ENCODE data around the gene WDR83.

WDR83 gene

GRCh38 chr19:12705169-12705568, 38.6 kb downstream of the WDR83 start:
- TF ChIP-seq, protein P1, sequence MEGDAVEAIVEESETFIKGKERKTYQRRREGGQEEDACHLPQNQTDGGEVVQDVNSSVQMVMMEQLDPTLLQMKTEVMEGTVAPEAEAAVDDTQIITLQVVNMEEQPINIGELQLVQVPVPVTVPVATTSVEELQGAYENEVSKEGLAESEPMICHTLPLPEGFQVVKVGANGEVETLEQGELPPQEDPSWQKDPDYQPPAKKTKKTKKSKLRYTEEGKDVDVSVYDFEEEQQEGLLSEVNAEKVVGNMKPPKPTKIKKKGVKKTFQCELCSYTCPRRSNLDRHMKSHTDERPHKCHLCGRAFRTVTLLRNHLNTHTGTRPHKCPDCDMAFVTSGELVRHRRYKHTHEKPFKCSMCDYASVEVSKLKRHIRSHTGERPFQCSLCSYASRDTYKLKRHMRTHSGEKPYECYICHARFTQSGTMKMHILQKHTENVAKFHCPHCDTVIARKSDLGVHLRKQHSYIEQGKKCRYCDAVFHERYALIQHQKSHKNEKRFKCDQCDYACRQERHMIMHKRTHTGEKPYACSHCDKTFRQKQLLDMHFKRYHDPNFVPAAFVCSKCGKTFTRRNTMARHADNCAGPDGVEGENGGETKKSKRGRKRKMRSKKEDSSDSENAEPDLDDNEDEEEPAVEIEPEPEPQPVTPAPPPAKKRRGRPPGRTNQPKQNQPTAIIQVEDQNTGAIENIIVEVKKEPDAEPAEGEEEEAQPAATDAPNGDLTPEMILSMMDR (IDR thresholded peaks at IDR 0.05; ENCODE audit: low read depth, low read length, poor library complexity, severe bottlenecking): no peak
- no peak for TF ChIP-seq EZH2phosphoT487 (IDR thresholded peaks at IDR 0.05; ENCODE audit: borderline replicate concordance, low read length)
- Histone ChIP-seq H3K4me3 (ENCODE audit: low read length) (no peak overlapping the region), H3K27ac (ENCODE audit: low read depth, low read length) (no peak overlapping the region), H3K27me3 (ENCODE audit: control insufficient read depth, low read length) (no peaks in the 10 kb centered on the region), H3K36me3 (ENCODE audit: control insufficient read depth, low read length) (peaks cover 89% of the 10 kb centered on the region), H4K20me1 (ENCODE audit: control insufficient read depth, insufficient read depth, low read depth, low read length) (peaks cover 5% of the 10 kb centered on the region; the same call in 1 of the 2 replicates), H3K9me2 (replicated peaks; ENCODE audit: control insufficient read depth, low read length) (no peaks in the 10 kb centered on the region), H3K4me1 (ENCODE audit: control insufficient read depth, low read length) (peaks cover 12% of the 10 kb centered on the region), H3K9me3 (ENCODE audit: control insufficient read depth, insufficient read depth, low read length) (no peaks in the 10 kb centered on the region), H3K79me2 (ENCODE audit: control insufficient read depth, low read length) (peaks cover 7% of the 10 kb centered on the region), H3F3A (ENCODE audit: control insufficient read depth, insufficient read depth) (peaks cover 2% of the 10 kb centered on the region; the same call in 1 of the 2 replicates), H3K4me2 (ENCODE audit: low read length) (no peak overlapping the region)

DNA sequence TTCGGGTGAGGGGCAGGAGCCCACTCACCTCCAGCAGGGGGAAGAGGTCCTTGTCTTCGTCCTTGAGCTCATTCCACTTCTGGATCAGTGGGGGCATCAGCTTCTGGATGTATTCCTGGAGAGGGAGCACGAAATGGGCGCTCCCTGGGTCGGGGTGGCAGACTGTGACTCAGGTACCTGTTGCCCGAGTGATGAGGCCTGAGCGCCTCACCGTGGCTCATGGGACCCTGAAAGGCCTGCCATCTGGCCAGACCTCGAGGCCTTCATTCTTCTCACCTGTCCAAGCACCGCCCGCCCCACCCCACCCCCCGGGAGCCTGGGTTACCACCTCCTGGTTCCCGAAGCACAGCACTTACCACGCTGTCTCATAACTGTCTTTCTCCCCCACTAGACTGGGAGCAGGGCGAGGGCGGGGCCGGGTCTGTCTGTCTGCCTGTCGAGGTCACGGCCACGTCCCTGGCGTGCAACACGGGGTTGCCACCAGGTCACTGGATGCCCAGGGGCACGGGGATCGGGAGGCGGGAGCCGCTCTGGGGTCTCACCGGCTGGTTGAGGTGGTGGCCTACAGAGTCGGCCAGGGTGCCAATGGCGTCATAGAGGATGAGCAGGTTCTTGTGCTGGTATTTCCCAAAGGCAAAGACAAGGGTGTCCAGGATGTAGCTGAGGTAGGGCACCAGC, 39.2 kb downstream of the WDR83 start:
- H3K36me3 ChIP-seq (ENCODE audit: control insufficient read depth, low read length): peaks cover 91% of the 10 kb centered on the region
- H3K4me1 ChIP-seq (ENCODE audit: control insufficient read depth, low read length): peaks cover 12% of the 10 kb centered on the region
- TF ChIP-seq, protein P1 (IDR thresholded peaks at IDR 0.05; ENCODE audit: low read depth, low read length, poor library complexity, severe bottlenecking): no peak
- no peak for TF ChIP-seq EZH2phosphoT487 (IDR thresholded peaks at IDR 0.05; ENCODE audit: borderline replicate concordance, low read length)
- no peaks in the 10 kb centered on the region for H3K27me3 ChIP-seq (ENCODE audit: control insufficient read depth, low read length)
- peaks cover 8% of the 10 kb centered on the region for H3K79me2 ChIP-seq (ENCODE audit: control insufficient read depth, low read length)
- H3K4me2 ChIP-seq (ENCODE audit: low read length): no peak overlapping the region
- no peak overlapping the region for H3K4me3 ChIP-seq (ENCODE audit: low read length)
- peaks cover 2% of the 10 kb centered on the region; the same call in 1 of the 2 replicates for H3F3A ChIP-seq (ENCODE audit: control insufficient read depth, insufficient read depth)
- H3K27ac ChIP-seq (ENCODE audit: low read depth, low read length): no peak overlapping the region
- H4K20me1 ChIP-seq (ENCODE audit: control insufficient read depth, insufficient read depth, low read depth, low read length): peaks cover 5% of the 10 kb centered on the region; the same call in 1 of the 2 replicates
- no peaks in the 10 kb centered on the region for H3K9me3 ChIP-seq (ENCODE audit: control insufficient read depth, insufficient read depth, low read length)
- no peaks in the 10 kb centered on the region for H3K9me2 ChIP-seq (replicated peaks; ENCODE audit: control insufficient read depth, low read length)

- Histone ChIP-seq H3K4me2 (ENCODE audit: low read length) (no peak overlapping the region), H3K9me2 (replicated peaks; ENCODE audit: control insufficient read depth, low read length) (no peaks in the 10 kb centered on the region), H3K4me1 (ENCODE audit: control insufficient read depth, low read length) (peaks cover 12% of the 10 kb centered on the region), H3K79me2 (ENCODE audit: control insufficient read depth, low read length) (peaks cover 8% of the 10 kb centered on the region), H3K9me3 (ENCODE audit: control insufficient read depth, insufficient read depth, low read length) (no peaks in the 10 kb centered on the region), H3F3A (ENCODE audit: control insufficient read depth, insufficient read depth) (peaks cover 2% of the 10 kb centered on the region; the same call in 1 of the 2 replicates), H3K36me3 (ENCODE audit: control insufficient read depth, low read length) (peaks cover 90% of the 10 kb centered on the region), H3K27ac (ENCODE audit: low read depth, low read length) (no peak overlapping the region), H3K4me3 (ENCODE audit: low read length) (no peak overlapping the region), H3K27me3 (ENCODE audit: control insufficient read depth, low read length) (no peaks in the 10 kb centered on the region), H4K20me1 (ENCODE audit: control insufficient read depth, insufficient read depth, low read depth, low read length) (peaks cover 5% of the 10 kb centered on the region; the same call in 1 of the 2 replicates)
- TF ChIP-seq, protein P1 (IDR thresholded peaks at IDR 0.05; ENCODE audit: low read depth, low read length, poor library complexity, severe bottlenecking): no peak
- TF ChIP-seq EZH2phosphoT487 (IDR thresholded peaks at IDR 0.05; ENCODE audit: borderline replicate concordance, low read length): no peak
Measured at GRCh38 chr19:12706332-12706718, 39.7 kb downstream of the WDR83 start.

Data from DOHH2 (cell line).